NK-92 (cell line): ENCODE data around the gene SLC14A1.

Experiments
- DNase-seq: peaks from one replicate; lab custom pipeline; 2025; ENCODE audit not compliant: unreplicated experiment; lab: John Stamatoyannopoulos, UW

The SLC14A1 gene

DNA sequence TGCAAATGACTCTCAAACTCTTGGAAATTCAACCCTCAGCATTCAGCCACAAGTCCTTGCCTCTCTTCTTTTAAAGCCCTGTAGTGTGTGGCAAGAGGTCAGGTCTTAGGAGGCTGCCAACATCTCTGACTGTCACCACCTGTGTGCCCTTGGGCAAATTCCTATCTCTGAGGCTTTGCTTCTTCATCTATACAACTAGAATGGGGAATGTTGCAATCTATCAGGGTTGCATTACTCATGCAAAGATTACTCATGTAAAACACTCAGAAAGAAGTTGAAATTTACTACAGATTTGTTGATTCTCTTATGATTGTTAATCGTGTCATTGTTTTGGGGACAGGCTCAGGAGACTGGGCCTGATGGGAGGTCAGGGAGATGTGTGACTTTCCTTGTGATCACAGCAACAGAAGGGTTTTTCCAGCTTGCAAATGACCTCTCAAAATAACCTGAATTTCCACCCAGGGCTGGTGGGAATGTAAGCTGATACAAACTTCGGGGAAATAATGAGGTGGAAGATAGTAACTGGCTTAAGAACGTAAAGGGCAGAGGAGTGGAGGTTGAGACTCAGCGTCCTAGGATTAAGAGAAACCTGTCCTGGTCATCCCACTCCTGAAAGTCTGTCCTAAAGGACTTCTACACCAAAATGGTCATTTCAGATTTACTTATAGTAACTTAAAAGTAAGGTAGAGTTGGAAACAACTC is 69.4 kb downstream of the SLC14A1 start:
- no peak for DNase-seq

DNA sequence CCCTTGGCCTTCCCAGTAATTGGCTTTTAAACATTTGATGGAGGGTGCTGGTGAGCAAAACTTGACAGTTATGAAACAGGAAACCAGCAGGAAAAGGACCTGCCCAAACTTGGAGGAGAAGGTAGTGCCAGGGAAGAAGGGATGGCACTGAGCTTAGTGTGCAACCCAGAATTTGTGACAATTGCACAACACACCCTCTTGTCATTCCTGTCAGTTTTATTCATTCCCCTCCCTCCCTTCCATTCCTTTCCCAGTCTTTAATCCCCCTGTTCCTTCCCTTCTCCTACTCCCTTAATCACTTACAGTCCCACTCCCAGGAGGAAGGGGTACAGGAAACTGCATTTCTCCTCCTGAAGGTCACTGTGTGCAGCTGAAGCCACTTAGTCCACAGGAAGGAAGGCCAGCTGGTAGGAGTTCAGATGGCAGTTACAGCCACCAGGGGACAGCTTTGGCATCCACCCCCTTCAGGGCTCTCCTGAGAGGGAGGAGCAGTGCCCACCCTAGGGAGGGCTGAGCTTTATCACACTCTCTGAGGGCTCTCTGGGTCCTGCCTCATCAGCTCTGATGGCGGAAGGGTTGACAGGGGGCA is 77.5 kb downstream of the SLC14A1 start:
- DNase-seq: no peak
